Sigmoid colon (tissue), 4 donors: Measurements from ENCODE around the gene C1orf122.

Source experiments
- EP300 ChIP-seq, 4 donors: sonication (generic); formaldehyde crosslinking; IDR thresholded peaks; one replicate each; pipeline ENCODE4 v1.6.1; 2017; ENCODE audit warnings: antibody characterized with exemption in 4 of 4
- POLR2A ChIP-seq, 2 donors: fragments of 450-650 bp; IDR thresholded peaks; one replicate each; pipeline ENCODE4 v1.6.1; 2016; ENCODE audit warnings: antibody characterized with exemption in 2 of 2, mild to moderate bottlenecking in 2 of 2, moderate library complexity in 2 of 2

GRCh38 chr1:37831809-37832208 lies 24.2 kb downstream of the C1orf122 start:
- TF ChIP-seq POLR2A (IDR thresholded peaks at IDR 0.05) (no peak), EP300 (IDR thresholded peaks at IDR 0.05) (no peak)
